ENCODE data around the gene SLC25A11. TPM values are rescaled to one million over a fixed set of nuclear protein-coding genes. Genes with fewer than 3 reads are reported as not detected.
"Not testable (repeated sequence)": the region's sequence is repeated elsewhere in the genome, so short reads cannot be mapped to it uniquely, and the experiment has no call there.

SLC25A11 gene
- total and polyA plus RNA-seq, 2 donors (not counting 1 experiment from before 2014, with no cell fraction given), result 32.3 to 44.4 TPM

DNA sequence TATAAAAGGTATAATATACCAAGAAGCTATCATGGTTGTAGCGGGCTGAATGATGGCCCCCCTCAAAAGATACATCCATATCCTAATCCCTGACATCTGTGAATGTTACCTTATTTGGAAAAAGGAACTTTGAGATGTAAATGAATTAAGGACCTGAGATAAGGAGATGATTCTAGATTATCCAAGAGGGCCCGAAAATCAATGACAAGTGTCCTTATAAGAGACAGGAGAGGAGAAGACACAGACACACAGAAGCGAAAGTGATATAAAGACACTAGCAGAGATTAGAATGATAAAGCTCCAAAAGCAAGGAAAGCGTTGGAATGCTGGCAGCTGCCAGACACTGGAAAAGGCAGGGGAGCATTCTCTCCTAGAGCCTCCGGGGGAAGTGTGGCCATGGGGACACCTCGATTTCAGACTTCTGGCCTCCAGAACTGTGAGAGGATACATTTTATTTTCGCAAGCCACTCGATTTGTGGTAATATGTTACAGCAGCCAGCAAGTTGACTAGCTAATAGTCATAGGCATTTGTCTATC is 20.3 kb downstream of the SLC25A11 start:
- Mint-ChIP-seq H3K4me3 (no peak overlapping the region), H3K27me3 (no peaks in the 10 kb centered on the region), H3K4me1 (no peaks in the 10 kb centered on the region), H3K27ac (no peak overlapping the region), H3K9me3 (ENCODE audit: insufficient read depth) (no peaks in the 10 kb centered on the region)
- intact Hi-C loops (cut with micrococcal nuclease), result no loop called here
- 89% methylated on average over 4 of the region's 8 CpGs for WGBS (ENCODE audit: insufficient coverage)
- Histone ChIP-seq H3K79me2 (ENCODE audit: control insufficient read depth, insufficient read depth, low read length) (no peaks in the 10 kb centered on the region), H3K9me3 (ENCODE audit: control extremely low read depth in 1 of 3, control insufficient read depth in 2 of 3, insufficient read depth in 1 of 3, low read length in 2 of 3) (no peaks in the 10 kb centered on the region), H3K4me3 (ENCODE audit: control extremely low read depth in 1 of 5, extremely low read depth in 1 of 5, insufficient read depth in 1 of 5, low read depth in 2 of 5, low read length in 4 of 5) (no peak overlapping the region), H3K27me3 (replicated peaks in 1 of 4; ENCODE audit: control extremely low read depth in 1 of 4, control insufficient read depth in 3 of 4, insufficient read depth in 4 of 4, low read length in 3 of 4) (no peaks in the 10 kb centered on the region), H3K4me2 (replicated peaks; ENCODE audit: low read depth, low read length, poor library complexity, severe bottlenecking) (no peak overlapping the region), H3K9ac (ENCODE audit: low read length) (no peak overlapping the region), H2AFZ (ENCODE audit: insufficient read depth, low read depth, low read length, poor library complexity, severe bottlenecking) (no peak overlapping the region), H4K20me1 (ENCODE audit: control insufficient read depth, insufficient read depth, low read length, poor library complexity, severe bottlenecking) (no peaks in the 10 kb centered on the region), H3K36me3 (replicated peaks in 1 of 2; ENCODE audit: control extremely low read depth in 1 of 2, control insufficient read depth in 1 of 2, extremely low read depth in 1 of 2, insufficient read depth in 2 of 2, low read length in 1 of 2) (no peaks in the 10 kb centered on the region), H3K4me1 (ENCODE audit: control insufficient read depth in 2 of 2, insufficient read depth in 2 of 2, low read length in 2 of 2) (no peaks in the 10 kb centered on the region), H3K27ac (ENCODE audit: low read length in 2 of 2) (no peak overlapping the region)
- TF ChIP-seq, protein P1, sequence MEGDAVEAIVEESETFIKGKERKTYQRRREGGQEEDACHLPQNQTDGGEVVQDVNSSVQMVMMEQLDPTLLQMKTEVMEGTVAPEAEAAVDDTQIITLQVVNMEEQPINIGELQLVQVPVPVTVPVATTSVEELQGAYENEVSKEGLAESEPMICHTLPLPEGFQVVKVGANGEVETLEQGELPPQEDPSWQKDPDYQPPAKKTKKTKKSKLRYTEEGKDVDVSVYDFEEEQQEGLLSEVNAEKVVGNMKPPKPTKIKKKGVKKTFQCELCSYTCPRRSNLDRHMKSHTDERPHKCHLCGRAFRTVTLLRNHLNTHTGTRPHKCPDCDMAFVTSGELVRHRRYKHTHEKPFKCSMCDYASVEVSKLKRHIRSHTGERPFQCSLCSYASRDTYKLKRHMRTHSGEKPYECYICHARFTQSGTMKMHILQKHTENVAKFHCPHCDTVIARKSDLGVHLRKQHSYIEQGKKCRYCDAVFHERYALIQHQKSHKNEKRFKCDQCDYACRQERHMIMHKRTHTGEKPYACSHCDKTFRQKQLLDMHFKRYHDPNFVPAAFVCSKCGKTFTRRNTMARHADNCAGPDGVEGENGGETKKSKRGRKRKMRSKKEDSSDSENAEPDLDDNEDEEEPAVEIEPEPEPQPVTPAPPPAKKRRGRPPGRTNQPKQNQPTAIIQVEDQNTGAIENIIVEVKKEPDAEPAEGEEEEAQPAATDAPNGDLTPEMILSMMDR (IDR thresholded peaks at IDR 0.05), result no peak
- no peak for TF ChIP-seq EZH2 (IDR thresholded peaks at IDR 0.05; ENCODE audit: borderline replicate concordance, insufficient read depth, low read depth, low read length, poor library complexity, severe bottlenecking)
- ChIA-PET CTCF (interaction anchor here (0.7 kb wide), 2 partner anchors 20 to 28 kb away, joined by 3 to 9 read pairs; partner anchors contain the start of gene C17orf107), POLR2A (no interaction called here)
- no peak for DNase-seq
- ATAC-seq (ENCODE audit: low read depth), result no peak

DNA sequence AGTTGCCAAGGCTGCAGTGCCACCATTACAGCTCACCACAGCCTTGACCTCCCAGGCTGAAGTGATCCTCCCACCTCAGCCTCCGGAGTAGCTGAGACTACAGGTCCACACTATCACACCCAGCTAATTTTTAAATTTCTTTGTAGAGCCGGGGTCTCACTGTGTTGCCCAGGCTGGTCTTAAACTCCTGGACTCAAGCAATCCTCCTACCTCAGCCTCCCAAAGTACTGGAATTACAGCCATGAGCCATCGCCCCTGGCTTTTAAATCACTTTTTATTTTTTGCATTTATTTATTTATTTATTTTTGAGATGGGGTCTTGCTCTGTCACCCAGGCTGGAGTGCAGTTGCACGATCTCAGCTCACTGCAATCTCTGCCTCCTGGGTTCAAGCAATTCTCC is 25.3 kb downstream of the SLC25A11 start:
- H3K4me1 ChIP-seq (ENCODE audit: control insufficient read depth in 2 of 2, insufficient read depth in 2 of 2, low read length in 2 of 2); H3K27ac Mint-ChIP-seq; H3K27me3 Mint-ChIP-seq; H3K4me3 ChIP-seq (ENCODE audit: control extremely low read depth in 1 of 5, extremely low read depth in 1 of 5, insufficient read depth in 1 of 5, low read depth in 2 of 5, low read length in 4 of 5); H3K9ac ChIP-seq (ENCODE audit: low read length); intact Hi-C loops (cut with micrococcal nuclease); H3K79me2 ChIP-seq (ENCODE audit: control insufficient read depth, insufficient read depth, low read length); H3K27me3 ChIP-seq (replicated peaks in 1 of 4; ENCODE audit: control extremely low read depth in 1 of 4, control insufficient read depth in 3 of 4, insufficient read depth in 4 of 4, low read length in 3 of 4); H2AFZ ChIP-seq (ENCODE audit: insufficient read depth, low read depth, low read length, poor library complexity, severe bottlenecking); H3K9me3 Mint-ChIP-seq (ENCODE audit: insufficient read depth); H3K36me3 ChIP-seq (replicated peaks in 1 of 2; ENCODE audit: control extremely low read depth in 1 of 2, control insufficient read depth in 1 of 2, extremely low read depth in 1 of 2, insufficient read depth in 2 of 2, low read length in 1 of 2); H3K4me3 Mint-ChIP-seq; H3K4me2 ChIP-seq (replicated peaks; ENCODE audit: low read depth, low read length, poor library complexity, severe bottlenecking); DNase-seq; H3K4me1 Mint-ChIP-seq; H3K27ac ChIP-seq (ENCODE audit: low read length in 2 of 2); H4K20me1 ChIP-seq (ENCODE audit: control insufficient read depth, insufficient read depth, low read length, poor library complexity, severe bottlenecking); H3K9me3 ChIP-seq (ENCODE audit: control extremely low read depth in 1 of 3, control insufficient read depth in 2 of 3, insufficient read depth in 1 of 3, low read length in 2 of 3); ATAC-seq (ENCODE audit: low read depth); POLR2A ChIA-PET: not testable (repeated sequence)
- 100% methylated on average over 2 of the region's 4 CpGs for WGBS (ENCODE audit: insufficient coverage)
- CTCF ChIA-PET, result interaction anchor here (1.1 kb wide), 1 partner anchor 11 kb away, joined by 3 read pairs; the partner anchor contains the start of gene CHRNE

Measured in B cell (primary cell).